ENCODE data around the gene EEFSEC. TPM values are rescaled to one million over a fixed set of nuclear protein-coding genes. Genes with fewer than 3 reads are reported as not detected.

The EEFSEC gene
- total and polyA plus RNA-seq, 8 donors, result 11.5 to 23.0 (median 19.9) TPM

DNA sequence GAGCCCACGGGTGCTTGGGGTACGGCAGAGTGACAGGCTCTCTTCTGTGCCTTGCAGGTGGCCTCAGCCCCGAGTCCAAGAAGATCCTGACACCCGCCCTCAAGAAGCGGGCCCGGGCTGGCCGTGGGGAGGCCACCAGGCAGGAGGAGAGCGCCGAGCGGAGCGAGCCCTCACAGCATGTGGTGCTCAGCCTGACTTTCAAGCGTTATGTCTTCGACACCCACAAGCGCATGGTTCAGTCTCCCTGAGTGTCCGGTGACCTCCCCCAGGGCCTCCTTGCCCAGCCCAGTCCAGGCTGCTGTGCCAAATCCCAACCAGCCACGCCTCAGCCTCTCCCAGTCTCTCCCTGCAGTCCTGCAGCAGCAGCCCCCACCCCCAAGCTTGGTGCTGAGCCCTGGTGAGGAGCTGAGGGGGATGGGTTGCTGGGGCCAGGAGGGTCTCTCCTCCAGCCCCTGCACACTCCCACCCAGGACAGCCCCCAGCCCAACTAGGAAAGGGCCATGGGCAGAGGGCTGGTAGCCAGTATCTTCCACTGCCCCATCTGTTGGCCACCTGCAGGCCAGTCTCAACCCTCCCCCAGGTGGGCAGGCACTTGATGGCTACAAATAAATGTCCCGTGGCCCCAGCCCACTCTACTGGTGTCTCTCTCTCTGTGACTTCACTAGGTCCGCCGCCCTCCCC, 254.9 kb downstream of the EEFSEC start:
- Histone ChIP-seq H3K9me3 (no peaks in the 10 kb centered on the region), H3K4me1 (no peaks in the 10 kb centered on the region), H3K27ac (no peak overlapping the region), H3K4me3 (no peak overlapping the region), H3K36me3 (no peaks in the 10 kb centered on the region), H3K27me3 (no peaks in the 10 kb centered on the region)
- ATAC-seq (no peak), DNase-seq (no peak)
- intact Hi-C loops (cut with DNase I), result no loop called here
- TF ChIP-seq, protein P1, sequence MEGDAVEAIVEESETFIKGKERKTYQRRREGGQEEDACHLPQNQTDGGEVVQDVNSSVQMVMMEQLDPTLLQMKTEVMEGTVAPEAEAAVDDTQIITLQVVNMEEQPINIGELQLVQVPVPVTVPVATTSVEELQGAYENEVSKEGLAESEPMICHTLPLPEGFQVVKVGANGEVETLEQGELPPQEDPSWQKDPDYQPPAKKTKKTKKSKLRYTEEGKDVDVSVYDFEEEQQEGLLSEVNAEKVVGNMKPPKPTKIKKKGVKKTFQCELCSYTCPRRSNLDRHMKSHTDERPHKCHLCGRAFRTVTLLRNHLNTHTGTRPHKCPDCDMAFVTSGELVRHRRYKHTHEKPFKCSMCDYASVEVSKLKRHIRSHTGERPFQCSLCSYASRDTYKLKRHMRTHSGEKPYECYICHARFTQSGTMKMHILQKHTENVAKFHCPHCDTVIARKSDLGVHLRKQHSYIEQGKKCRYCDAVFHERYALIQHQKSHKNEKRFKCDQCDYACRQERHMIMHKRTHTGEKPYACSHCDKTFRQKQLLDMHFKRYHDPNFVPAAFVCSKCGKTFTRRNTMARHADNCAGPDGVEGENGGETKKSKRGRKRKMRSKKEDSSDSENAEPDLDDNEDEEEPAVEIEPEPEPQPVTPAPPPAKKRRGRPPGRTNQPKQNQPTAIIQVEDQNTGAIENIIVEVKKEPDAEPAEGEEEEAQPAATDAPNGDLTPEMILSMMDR (IDR thresholded peaks at IDR 0.05), result no peak

DNA sequence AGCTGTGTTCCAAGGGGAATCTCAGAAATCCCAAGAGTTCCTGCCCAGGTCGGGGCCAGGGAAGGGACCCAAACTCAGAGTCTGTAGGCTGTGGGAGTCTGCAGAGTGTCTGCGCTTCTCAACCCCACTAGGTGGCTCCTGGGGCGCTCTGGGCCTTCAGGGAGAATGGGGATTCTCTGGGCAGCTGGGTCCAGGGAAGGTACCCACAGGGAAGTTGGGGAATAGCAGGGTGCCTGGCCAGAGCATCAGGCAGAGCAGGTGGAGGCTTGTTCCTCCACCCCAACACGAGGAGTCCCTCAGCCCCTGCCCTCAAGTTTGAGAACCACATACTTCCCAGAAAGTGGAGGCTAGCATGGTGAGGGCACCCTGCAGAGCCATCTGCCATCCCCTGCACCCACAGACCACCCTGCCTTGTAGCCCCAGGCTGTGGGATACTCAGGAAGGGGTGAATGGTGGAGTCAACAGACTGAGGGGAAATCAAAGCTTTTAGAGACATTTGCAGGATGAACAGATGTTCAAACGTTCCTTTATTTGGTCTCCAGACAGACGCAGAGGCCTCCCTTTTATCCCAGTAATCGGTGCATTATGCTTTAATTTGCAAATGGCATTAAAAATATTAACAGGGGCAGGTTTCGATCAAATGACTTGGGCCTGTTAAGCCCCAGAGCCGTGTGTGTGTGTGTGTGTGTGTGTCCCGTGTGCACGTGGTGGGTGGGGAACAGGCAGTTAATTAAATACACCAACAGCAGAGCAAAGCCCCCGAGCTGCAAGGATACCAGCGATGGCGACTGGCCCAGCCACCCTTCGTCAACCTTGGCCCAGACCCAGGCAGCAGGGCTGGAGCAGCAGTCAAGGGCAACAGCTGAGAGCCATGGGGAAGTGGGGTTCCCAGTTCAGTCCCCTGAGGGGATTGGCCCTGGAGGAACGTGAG, 255.7 kb downstream of the EEFSEC start:
- no peak overlapping the region for H3K27ac ChIP-seq
- no peaks in the 10 kb centered on the region for H3K27me3 ChIP-seq
- H3K36me3 ChIP-seq, result no peaks in the 10 kb centered on the region
- ATAC-seq (no peak), DNase-seq (peak in 1 of 4 donors; percentile 18)
- TF ChIP-seq, protein P1 (IDR thresholded peaks at IDR 0.05), result no peak
- intact Hi-C loops (cut with DNase I), result no loop called here
- H3K9me3 ChIP-seq, result no peaks in the 10 kb centered on the region
- no peaks in the 10 kb centered on the region for H3K4me1 ChIP-seq
- no peak overlapping the region for H3K4me3 ChIP-seq

DNA sequence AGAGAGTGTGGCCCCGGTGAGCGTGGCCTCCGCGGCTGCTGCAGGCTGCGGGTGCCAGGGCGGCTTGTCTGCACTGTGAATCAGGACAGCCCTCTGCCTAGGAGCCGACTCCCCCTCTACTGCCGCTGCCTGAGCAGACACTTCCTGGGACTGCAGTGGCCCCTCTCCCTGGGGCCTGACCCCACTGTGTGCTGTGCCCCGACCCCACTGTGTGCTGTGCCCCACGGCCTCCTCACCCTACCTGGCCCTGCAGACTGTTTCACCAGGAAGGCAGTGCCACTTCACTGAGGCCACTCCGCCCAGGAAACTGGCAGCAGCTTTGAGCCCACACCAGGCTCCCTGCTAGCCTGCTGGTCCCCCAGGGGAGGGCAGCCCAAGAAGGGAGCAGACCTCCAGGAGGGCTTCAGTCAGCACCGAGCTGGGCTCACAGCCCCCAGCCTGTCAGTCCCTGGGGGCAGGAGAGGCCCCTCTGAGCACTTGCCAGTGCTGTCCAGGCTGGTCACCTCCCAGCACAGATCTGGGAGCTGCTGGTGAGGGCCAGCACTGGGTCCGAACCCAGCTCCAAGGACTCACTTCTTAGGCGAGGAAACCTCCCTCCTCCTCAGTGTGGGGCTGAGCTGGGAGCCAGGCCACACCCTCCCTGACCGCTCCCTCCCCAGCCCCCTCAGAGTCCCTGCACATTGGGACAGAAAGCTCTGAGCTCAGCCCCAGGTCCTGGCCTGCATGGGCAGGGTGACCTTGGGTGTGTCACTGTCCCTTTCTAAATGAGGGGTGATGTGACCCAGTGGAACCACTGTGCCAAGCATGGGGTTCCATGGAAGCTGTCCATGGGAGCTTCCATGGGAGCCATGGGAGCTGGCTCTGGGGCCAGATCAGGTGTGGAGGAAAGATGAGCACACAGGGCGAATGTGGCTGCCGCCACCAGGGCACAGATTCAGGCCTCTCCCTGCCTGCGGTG, 256.6 kb downstream of the EEFSEC start:
- ATAC-seq (no peak), DNase-seq (no peak)
- no peak overlapping the region for H3K4me3 ChIP-seq
- no peaks in the 10 kb centered on the region for H3K27me3 ChIP-seq
- no peak overlapping the region for H3K27ac ChIP-seq
- no peaks in the 10 kb centered on the region for H3K36me3 ChIP-seq
- TF ChIP-seq, protein P1 (IDR thresholded peaks at IDR 0.05), result no peak
- H3K4me1 ChIP-seq, result no peaks in the 10 kb centered on the region
- no peaks in the 10 kb centered on the region for H3K9me3 ChIP-seq
- intact Hi-C loops (cut with DNase I), result no loop called here

DNA sequence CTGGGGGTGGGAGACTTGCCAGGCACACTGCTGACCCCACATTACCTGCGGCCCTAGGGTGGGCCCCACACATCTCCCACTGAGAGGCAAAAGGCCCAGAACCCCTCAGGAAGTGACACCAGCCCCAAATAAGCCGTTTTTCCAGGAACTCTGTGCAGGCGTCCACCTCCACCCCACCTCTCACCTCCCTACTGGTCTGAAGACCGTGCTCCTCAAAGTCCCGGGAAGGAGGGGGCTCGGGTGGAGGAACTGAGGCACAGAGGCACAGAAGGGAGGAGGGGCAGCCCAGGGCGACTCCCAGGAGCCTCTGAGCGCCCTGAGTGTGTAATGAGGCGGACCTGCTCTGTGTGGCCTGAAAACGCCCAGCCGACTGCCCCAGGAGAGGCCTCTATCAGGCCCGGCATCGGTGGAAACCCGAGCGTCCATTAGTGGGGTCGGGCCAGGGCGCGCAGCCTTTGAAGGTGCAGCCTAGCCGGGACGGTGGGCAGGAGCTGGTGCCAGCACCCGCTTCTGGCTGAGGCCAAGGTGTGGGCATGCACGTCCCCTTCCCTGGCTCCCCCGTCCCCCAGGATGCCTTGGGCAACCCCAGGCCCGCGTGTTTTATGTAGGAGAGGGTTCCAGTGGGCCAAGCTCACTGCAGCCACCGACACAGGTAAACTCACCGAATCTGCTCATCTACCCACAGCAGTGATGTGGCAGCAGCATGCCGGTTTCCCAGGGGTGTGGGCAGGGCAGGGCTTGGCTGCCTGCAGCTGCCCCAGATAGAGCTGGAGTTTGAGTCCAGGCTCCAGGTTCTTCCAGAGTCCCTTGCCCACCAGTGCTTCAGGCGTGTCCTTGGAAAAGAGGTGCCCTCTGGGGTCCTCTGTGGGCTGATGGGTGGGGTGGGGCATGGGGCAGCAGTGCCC, 257.6 kb downstream of the EEFSEC start:
- no peak for DNase-seq
- Histone ChIP-seq H3K36me3 (no peaks in the 10 kb centered on the region), H3K9me3 (no peaks in the 10 kb centered on the region), H3K4me3 (no peak overlapping the region), H3K27ac (no peak overlapping the region), H3K4me1 (peaks cover 0 to 3% of the 10 kb centered on the region in 2 donors), H3K27me3 (no peaks in the 10 kb centered on the region)
- intact Hi-C loops (cut with DNase I), result no loop called here
- no peak for ATAC-seq
- TF ChIP-seq, protein P1 (IDR thresholded peaks at IDR 0.05), result no peak
